Fibroblast of skin of back (primary cell): ENCODE results near the gene NAALADL2.
"Not testable (repeated sequence)": the region's sequence is repeated elsewhere in the genome, so short reads cannot be mapped to it uniquely, and the experiment has no call there.

Experiments
- DNase-seq: peaks from one replicate; pipeline ENCODE4 v3.0.0-alpha.2; 2013

NAALADL2 gene

DNA sequence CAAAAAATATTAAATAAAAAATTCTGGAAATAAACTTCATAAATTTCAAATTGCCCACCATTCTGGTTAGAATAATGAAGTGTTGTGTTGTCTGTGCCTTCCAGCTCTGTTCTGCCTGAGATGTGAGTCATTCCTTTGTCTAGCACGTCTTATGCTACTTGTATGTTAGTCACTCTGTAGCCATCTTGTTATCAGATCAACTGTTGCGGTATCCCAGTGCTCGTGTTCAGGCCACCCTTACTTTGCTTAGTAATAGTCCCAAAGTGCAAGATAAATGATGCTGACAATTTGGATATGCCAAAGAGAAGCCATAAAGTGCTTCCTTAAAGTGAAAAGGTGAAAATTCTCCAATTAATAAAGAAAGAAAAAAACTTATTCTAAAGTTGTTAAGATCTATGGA is 527.5 kb downstream of the NAALADL2 start:
- peak; percentile 80 for DNase-seq

DNA sequence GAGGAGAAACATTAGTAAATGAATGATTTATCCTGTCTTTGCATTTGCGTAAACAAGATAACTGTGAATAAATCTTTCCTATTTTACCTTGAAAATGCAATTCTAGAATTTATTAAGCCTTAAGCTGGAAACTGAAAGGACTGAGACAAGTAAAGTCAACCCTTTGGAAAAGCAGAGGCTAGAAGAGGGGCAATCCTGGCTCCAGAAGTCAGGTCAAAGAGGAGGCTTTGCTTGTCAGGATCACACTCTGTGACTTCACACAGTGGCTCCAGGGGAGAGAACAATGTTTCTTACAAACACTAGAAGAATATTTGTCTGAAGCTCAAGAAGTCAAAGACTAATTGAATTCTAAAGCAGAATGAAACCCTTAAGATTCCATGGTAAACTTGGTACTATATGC is 530.4 kb downstream of the NAALADL2 start:
- no peak for DNase-seq

DNA sequence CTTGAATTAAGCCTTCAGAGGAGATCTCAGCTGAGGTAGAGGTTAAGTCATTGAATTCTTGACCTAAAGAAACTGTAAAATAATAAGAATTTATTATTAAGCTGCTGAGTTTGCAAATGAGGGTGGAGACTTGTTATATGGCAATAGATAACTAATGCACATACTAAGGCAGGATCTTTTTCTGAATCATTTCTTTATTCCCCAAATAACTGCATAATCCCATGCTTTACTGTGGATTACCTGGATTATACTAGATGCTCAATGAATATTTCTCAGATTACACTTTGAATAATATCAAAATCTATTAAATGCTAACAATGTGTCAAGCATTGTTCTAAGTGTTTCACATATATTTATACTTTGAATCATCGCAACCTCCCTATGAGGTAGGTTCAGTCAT is 532.5 kb downstream of the NAALADL2 start:
- no peak for DNase-seq

DNA sequence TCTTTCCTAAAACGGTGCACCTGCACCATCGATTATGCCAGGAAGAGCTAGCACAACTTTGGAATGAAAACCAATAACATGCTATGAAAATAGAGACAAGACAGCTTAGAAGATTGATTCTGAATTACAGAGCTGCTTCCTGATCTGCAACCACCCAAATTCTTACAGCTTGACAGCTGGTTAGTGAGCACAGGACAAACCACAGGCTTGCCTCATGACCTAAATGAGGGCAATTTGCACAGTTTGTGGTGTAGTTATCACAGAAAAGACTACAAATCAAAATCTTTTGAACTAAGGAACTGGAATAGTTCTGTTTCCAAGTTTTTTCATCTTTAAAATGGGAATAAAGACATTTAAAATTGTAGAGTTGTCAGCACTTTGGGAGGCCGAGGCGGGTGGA is 533.5 kb downstream of the NAALADL2 start:
- DNase-seq, result no peak

DNA sequence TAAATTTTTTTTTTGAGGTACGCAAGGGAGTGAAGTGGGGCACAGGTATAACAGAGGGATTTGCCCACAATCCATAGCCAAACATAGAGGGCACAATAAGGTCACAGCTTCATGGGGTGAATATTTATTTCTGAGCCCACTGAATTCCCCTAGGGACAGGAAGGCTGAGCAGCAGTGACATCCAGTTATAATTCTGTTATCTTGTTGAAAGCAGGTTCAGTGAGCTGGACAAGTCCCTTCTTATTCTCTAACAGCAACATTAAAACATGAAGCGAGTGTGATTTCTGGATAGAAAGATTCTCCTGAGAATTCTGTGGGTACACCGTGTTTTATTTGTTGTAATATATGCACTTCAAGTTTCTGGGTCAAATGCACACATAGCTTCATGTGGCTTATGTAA is 538.2 kb downstream of the NAALADL2 start:
- DNase-seq, result no peak

DNA sequence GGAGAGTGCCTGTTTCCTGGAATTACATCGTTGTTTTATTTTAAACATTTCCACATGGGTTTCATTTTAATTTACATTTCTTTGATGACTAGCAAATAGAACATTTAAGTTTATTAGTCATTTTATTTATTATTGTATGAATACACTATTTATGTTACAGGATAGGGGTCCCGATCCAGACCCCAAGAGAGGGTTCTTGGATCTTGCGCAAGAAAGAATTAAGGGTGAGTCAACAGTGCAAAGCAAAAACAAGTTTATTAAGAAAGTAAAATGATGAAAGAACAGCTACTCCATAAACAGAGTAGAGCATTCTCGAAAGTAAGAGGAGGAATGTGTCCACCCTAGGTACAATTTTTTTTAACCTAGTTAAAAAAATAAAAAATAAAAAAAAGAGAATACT is 539.5 kb downstream of the NAALADL2 start:
- peak; percentile 19 for DNase-seq

DNA sequence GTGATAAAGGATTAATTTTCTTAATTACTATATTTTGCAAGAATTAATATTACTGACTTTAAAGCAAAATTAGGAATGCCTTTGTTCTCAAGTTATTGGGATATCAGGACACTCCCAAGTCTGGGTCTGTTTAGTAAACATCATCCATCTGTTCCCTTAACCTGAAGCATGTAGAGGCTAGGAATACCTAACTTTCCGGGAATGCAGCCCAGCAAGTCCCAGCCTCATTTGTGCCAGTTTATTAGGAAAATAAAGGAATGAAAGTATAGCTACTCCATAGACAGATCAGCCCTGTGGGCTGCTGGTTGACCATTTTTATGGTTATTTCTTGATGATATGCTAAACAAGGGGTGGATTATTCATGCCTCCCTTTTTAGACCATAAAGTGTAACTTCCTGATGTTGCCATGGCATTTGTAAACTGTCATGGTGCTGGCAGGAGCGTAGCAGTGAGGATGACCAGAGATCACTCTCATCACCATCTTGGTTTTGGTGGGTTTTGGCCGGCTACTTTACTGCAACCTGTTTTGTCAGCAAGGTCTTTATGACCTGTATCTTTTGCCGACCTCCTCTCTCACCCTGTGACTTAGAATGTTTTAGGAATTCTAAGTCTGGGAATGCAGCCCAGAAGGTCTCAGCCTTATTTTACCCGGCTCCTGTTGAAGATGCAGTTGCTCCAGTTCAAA is 540.2 kb downstream of the NAALADL2 start:
- no peak for DNase-seq

DNA sequence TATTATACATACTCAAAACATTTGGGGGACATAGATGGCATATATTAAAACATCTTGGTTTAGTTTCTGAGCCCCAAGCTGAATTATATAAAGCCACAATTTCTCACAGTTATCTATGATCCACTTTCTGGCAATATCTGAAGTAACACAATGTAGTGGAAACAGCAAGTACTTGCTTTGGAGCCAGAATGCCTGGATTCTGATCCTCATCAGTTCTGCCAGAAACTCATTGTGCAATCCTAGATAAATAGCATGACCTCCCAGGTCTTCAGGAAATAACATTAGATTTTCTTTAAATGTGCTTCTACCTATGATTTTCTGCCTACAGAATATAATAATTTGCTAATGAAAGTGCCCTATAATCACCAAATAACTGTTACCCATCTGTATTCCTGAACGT is 544.9 kb downstream of the NAALADL2 start:
- no peak for DNase-seq

DNA sequence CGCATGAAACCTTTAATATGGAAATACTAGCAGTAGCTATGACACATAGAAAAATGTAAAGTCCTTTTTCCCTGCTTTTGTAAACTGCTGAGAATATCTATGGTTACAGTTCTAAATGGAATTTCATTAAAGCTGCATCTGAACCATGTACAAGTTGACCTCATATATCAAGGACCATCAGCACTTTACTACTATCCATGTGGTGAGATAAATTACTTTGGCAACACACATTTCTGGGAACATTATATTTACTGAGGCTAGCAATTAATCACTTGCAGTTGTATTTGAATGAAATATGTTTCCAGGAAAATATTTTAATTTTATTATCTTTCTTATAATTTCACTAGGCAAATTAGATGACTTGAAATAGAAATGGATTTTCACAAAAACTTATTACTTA is 545.5 kb downstream of the NAALADL2 start:
- DNase-seq, result no peak

DNA sequence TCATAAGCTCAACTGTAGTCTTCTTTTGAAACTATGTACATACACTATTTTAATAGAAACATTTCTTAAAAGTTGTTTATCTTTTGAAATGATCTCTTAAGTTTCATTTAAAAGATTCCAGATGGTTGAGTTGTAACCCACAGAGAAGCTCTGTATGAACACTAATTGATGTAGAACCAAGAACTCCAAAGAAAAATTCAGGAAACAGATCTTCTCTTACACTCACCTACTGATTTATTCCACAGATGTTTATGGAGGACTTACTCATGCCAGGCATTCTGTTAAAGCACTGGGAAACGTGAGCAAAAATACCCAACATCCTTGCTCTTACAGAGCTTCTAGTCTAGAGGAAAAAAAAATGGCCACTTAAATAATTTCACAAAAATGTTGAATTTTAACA is 551.1 kb downstream of the NAALADL2 start:
- DNase-seq, result no peak

DNA sequence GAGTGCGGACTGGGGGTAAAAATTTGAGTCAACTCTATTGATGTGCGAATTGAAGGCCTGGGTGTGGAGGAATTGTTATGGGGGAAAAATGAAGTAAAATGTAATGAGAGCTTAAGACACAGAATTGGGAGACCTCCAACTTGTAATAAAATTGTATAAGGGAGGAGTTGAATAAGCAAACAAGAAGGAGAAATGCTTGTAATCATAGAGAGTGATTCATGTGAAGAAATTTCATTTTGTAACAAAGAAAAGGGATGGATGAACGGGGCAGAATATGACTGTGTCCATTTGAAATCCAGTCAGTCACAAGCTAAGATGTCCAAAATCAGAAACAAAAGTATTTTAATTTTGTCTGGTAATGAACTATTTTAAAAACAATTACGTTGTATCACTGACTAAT is 552.3 kb downstream of the NAALADL2 start:
- DNase-seq, result no peak

DNA sequence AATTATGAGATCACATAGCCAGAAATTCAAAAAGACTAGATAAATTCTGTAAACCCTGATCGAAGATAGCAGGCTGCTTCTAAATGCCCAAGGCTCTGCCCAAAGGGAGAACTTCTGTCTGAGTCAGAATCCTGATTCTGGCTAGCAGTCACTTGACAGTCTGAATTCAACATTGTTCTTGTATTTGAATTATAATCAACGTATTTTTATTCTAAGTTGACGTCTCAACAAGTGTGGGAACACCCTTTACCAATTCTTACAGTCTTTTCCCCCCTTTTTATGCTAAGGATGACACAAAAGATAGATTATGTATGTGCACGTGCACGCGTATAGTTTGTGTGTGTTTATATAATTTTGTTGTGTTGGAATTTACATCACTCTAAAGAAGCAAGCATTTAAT is 552.8 kb downstream of the NAALADL2 start:
- DNase-seq, result no peak

DNA sequence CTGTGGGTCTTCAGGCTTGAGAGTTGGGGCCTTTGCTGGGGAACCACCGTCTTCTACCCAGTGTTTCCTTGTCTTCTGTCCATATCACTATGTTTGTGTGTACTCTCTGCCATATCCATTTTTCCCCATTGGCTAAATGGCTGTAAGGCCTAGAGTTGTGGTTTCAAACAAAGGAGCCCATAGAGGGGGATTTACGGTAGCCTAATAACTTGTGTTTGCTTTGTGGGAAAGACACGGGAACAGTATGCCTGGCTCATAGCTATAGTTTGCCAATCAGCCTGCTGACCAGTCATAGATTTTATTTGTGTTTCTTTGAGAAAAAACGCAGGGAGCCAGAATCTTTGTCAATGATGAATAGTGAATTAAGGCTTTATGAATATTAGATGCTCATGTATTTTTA is 554.8 kb downstream of the NAALADL2 start:
- DNase-seq, result no peak

DNA sequence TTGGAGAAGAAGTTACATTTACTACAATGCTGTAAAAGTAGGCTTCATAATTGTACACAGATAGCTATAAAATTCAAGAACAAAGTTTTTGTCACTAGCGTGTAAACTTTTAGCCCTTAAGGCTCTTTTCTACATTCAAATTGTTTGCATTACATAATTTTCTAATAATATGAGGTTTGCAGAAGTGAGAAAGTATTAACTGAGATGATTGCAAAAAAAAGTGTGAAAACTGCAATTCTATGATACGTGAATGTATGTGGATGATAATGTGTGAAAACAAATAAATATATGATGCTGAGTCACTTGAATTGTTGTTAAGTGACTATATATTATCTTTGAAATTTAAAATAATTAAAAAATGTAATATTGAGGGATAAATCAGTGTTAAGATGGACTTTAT is 557.5 kb downstream of the NAALADL2 start:
- DNase-seq, result no peak

DNA sequence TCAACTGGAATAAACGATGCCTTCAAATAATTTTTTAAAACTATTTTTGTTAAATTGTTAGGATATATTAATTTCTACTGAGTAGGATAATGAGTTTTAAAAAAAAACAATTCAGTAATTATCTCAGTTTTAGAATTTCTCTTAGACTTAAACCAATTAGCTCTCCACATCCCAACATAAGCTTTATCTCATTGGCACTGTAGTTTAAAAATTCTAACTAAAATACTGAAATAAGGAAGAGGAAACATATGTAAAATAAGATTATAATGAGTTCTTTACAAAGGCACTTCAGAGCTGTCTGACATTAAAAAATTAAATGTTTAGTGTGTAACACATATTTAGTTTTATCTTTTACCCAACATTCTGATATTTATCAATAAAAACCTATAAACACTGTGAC is 558.3 kb downstream of the NAALADL2 start:
- no peak for DNase-seq

DNA sequence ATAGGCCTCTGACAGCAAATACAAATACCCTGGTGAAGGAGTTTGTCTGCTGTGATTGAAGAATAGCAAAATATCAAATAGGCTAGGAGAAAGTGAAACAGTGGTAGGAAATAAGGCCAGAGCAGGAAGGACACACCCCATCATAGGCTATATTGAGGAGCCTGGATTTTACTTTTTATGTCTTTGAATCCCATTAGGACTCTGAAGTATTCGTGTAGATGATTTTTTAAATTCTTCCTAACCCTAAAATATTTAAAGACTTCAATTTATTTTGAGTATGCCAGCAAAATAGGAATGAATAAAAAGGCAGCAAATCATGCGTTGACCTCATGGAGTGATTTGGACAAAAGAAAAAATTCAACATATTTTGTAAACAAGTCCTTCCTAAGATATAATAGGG is 562.8 kb downstream of the NAALADL2 start:
- peak; percentile 32 for DNase-seq

DNA sequence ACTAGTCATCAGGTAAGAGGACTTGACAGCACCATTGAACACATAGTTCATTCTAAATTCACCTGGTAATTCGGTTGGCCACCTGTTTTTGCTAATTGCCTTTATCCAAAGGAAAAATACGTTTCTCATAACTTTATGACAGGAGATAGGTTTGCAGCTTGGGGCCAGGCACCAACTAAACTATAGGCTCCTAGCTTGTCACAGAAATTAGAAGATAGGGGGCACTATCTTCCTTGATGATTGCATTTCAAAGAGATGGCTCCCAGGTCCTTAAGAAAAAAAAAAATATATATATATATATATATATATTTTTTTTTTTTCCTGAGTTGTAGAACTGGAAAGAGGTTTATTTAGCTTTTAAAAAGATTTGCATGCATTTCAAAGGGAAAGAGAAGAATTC is 563.6 kb downstream of the NAALADL2 start:
- DNase-seq, result no peak

DNA sequence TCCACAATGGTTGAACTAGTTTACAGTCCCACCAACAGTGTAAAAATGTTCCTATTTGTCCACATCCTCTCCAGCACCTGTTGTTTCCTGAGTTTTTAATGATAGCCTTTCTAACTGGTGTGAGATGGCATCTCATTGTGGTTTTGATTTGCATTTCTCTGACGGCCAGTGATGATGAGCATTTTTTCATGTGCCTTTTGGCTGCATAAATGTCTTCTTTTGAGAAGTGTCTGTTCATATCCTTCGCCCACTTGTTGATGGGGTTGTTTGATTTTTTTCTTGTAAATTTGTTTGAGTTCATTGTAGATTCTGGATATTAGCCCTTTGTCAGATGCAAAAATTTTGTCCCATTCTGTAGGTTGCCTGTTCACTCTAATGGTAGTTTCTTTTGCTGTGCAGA is 564.7 kb downstream of the NAALADL2 start:
- DNase-seq, result not testable (repeated sequence)

DNA sequence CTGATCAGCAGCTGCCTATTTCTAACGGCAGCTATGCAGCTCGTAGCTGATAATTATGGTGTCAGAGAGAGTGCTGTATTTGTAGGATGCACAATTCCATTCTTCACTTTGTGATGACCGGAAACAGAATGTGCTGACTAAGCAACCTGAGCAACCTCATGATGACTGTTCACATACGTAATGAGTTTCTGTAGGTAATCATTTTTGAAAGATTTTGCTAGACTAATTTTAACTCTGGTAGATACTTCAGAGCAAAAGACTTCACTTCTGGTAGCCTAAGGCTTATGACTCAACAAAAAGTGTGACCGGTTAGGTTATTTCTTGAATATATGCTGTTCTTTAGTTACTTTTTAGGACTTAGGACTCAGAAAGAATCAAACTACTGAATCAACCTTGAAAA is 567.7 kb downstream of the NAALADL2 start:
- no peak for DNase-seq

DNA sequence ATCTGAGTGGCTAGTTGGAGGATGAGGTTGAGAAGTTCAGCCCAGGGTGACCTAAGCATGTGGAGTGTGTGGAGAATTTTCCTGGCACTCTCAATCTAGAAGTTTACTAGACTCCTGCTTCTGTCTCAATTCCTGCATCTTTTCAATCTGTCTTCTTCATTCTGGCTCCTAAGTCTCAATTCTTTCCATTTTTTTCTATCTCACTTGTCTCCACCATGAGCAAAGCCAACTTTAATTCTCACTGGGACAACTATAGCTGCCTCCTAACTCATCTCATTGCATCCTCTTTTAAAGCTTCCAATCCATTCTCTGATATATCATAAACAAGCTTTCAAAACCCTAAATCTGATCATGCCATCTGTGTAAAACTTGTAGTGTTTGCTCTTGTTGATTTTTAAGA is 569.3 kb downstream of the NAALADL2 start:
- no peak for DNase-seq

DNA sequence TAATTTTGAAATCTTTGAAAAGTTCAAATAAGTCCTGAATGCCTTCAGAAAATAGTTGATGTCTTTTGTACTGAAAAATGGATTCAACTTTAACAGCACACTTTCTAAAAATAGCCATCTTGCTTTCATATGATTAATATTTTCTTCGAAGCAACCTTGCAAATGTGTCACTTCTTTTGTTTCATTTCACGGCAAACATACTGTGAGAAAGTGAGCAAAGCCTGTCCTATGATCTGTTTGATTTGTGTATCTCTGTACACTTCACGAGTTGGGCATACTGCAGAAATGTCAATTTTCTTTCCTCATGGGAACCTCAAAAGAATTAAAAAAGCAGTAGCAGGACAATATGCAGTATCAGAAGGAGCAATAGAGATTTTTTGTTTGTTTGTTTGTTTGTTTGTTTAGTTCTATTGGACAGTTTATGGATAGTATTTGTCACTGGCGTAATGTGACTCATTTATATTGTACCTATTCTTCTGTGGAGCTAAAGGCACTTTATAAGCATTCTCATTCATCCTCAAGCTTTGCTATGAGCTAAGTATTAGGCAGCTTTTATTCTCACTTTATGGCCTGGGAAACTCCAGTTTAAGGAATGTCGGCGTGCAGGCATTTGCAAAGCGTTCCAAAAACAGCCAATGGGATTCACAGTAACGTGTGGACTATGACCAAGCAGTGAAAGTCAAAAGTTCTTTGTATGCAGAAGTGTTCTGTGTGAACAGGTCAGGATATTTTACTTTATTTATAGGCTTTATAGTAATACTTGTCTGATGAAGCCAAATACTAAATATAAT is 572.0 kb downstream of the NAALADL2 start:
- DNase-seq, result peak; percentile 55

DNA sequence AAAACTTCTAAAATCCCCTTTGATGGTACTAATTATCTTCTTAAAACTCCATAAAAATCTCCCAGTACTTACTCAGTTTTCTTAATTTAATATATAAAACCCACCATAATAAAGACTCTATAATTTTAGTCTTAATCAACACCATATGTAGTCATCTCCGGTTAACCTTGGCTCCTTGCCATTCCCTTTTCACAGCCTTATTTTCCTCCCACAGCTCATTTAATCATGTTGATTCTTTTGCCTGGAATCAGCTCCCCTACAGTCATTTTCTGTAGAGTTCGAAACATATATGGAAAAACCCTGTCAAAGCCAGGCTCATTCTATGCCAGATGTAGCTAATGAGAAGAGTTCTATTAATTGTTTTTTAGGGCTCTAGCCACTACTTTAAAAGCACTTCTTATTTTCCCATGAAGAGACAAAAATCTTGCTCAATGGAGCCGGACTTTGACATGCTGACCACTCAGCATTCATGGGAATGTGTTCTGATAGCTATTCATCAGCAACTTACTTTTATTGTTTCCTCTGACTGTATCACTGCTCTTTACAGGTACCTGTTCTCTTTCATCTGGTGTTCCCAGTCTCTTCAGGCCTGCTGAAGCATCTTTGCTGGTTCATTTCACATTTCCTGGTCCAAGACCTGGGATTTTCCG is 573.4 kb downstream of the NAALADL2 start:
- peak; percentile 71 for DNase-seq

DNA sequence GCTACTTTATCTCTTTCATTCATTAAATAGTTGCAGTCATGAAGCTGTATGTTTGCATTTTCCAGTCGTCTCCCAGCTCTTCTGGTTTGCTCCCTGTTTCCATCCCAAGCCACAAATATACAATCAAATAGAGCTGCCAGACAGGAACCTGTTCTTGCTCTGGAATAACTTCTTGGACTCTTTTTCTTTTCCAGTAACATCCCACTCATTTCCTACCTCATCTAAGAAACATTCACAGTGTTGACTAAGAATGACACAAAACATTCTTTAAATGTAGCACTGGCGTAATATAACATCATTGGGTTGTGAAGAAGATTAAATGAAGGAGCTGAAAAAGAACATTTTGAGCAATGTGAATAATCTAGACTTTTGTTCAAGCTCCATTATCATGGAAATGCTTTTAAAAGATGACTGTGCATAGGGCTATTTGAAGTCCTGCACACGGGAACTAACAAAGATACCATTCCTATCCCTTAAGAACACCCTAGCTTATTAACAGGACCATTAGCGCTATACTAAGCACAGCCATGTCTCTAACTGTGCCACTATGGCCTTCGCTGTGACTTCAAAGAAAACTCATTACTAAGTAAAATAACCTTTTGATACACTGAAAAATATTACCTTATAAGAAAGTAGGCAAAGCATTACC is 574.0 kb downstream of the NAALADL2 start:
- DNase-seq, result peak; percentile 79
